B cell (primary cell): ENCODE data around the gene LBR. TPM values are rescaled to one million over a fixed set of nuclear protein-coding genes. Genes with fewer than 3 reads are reported as not detected.

Experiments
- ATAC-seq: fragments of 200-7000 bp; cut with Tn5 transposase; one replicate; pipeline ENCODE4 v1.10.0; 2021; ENCODE audit warnings: low read depth, mild to moderate bottlenecking, moderate number of reproducible peaks, moderate library complexity
- CTCF ChIA-PET: fragments of 350-600 bp; sonication (Branson Sonifier 250); formaldehyde crosslinking; loops from one replicate; lab custom pipeline; 2021; ENCODE audit warnings: antibody characterized with exemption, inconsistent platforms; lab: Charles Lee
- POLR2A ChIA-PET: fragments of 350-600 bp; sonication (Branson Sonifier 250); formaldehyde crosslinking; loops from one replicate; lab custom pipeline; 2021; ENCODE audit warnings: antibody characterized with exemption; lab: Charles Lee
- DNase-seq: peaks from one replicate; pipeline ENCODE4 v3.0.0; 2013
- H2AFZ ChIP-seq: 2 replicates; pipeline ENCODE4 v1.6.1; 2012; ENCODE audit warnings: mild to moderate bottlenecking, low read depth, low read length; ENCODE audit not compliant: insufficient read depth, poor library complexity, severe bottlenecking
- H3K27ac ChIP-seq, 2 donors: 1 replicate in 1 of 2; 2 replicates in 1 of 2; pipeline ENCODE4 v1.5.1; 2012 to 2013; ENCODE audit warnings: low read length in 2 of 2, mild to moderate bottlenecking in 2 of 2, moderate library complexity in 1 of 2
- H3K27me3 ChIP-seq, 4 experiments: fragments of 200-600 bp in 1 of 4; sonication (generic) in 1 of 4; replicated peaks in 1 of 4; 1 replicate in 2 of 4; 2 replicates in 2 of 4; pipeline versions ENCODE4 v1.6.1 to v1.7.0; 2013 to 2016; ENCODE audit warnings: low read length in 3 of 4, mild to moderate bottlenecking in 2 of 4, mixed read lengths in 1 of 4, moderate library complexity in 1 of 4; ENCODE audit not compliant: insufficient read depth in 4 of 4, control insufficient read depth in 3 of 4; ENCODE audit errors: control extremely low read depth in 1 of 4
- H3K36me3 ChIP-seq, 2 experiments: replicated peaks in 1 of 2; 1 replicate in 1 of 2; 2 replicates in 1 of 2; pipeline versions ENCODE4 v1.6.1 to v1.7.1; 2013; ENCODE audit warnings: low read length in 1 of 2; ENCODE audit not compliant: insufficient read depth in 2 of 2, control insufficient read depth in 1 of 2; ENCODE audit errors: control extremely low read depth in 1 of 2, extremely low read depth in 1 of 2
- H3K4me1 ChIP-seq, 2 donors: fragments of 200-600 bp in 1 of 2; sonication (generic) in 1 of 2; 1 replicate in 1 of 2; 2 replicates in 1 of 2; pipeline versions ENCODE4 v1.5.1 to v1.6.1; 2013 to 2017; ENCODE audit warnings: low read length in 2 of 2; ENCODE audit not compliant: control insufficient read depth in 2 of 2, insufficient read depth in 2 of 2
- H3K4me2 ChIP-seq: replicated peaks from 2 replicates; pipeline ENCODE3; 2012; ENCODE audit warnings: mild to moderate bottlenecking, low read depth, low read length; ENCODE audit not compliant: poor library complexity, severe bottlenecking
- H3K4me3 ChIP-seq, 5 experiments: fragments of 200-600 bp in 1 of 5; sonication (generic) in 1 of 5; 1 replicate in 3 of 5; 2 replicates in 2 of 5; pipeline versions ENCODE4 v1.5.1 to v1.7.0; 2011 to 2016; ENCODE audit warnings: low read length in 4 of 5, mild to moderate bottlenecking in 4 of 5, low read depth in 2 of 5, control low read depth in 1 of 5, moderate library complexity in 1 of 5; ENCODE audit not compliant: insufficient read depth in 1 of 5; ENCODE audit errors: control extremely low read depth in 1 of 5, extremely low read depth in 1 of 5
- H3K79me2 ChIP-seq: fragments of 200-600 bp; sonication (generic); one replicate; pipeline ENCODE4 v1.6.0; 2016; ENCODE audit warnings: low read length; ENCODE audit not compliant: control insufficient read depth, insufficient read depth
- H3K9ac ChIP-seq: fragments of 200-600 bp; sonication (generic); 2 replicates; pipeline ENCODE4 v1.6.1; 2017; ENCODE audit warnings: mild to moderate bottlenecking, low read length, moderate library complexity
- H3K9me3 ChIP-seq, 3 donors: one replicate each; pipeline versions ENCODE4 v1.6.1 to v1.7.1; 2013; ENCODE audit warnings: low read length in 2 of 3; ENCODE audit not compliant: control insufficient read depth in 2 of 3, insufficient read depth in 1 of 3; ENCODE audit errors: control extremely low read depth in 1 of 3
- H4K20me1 ChIP-seq: 2 replicates; pipeline ENCODE4 v1.6.0; 2012; ENCODE audit warnings: mild to moderate bottlenecking, low read length; ENCODE audit not compliant: insufficient read depth, control insufficient read depth, poor library complexity, severe bottlenecking
- H3K27ac Mint-ChIP-seq: one replicate; pipeline ENCODE4 v1.8.0; 2021; ENCODE audit warnings: mixed read lengths
- H3K27me3 Mint-ChIP-seq: one replicate; pipeline ENCODE4 v1.8.0; 2021; ENCODE audit warnings: mixed read lengths
- H3K4me1 Mint-ChIP-seq: one replicate; pipeline ENCODE4 v1.8.0; 2021; ENCODE audit warnings: mixed read lengths
- H3K4me3 Mint-ChIP-seq: one replicate; pipeline ENCODE4 v1.8.0; 2021; ENCODE audit warnings: mixed read lengths
- H3K9me3 Mint-ChIP-seq: one replicate; pipeline ENCODE4 v1.8.0; 2022; ENCODE audit warnings: mixed read lengths; ENCODE audit not compliant: insufficient read depth
- CTCF ChIP-seq: fragments of 200-600 bp; IDR thresholded peaks from one replicate; pipeline ENCODE4 v1.8.0; 2022; ENCODE audit warnings: antibody characterized with exemption, mild to moderate bottlenecking
- EZH2 ChIP-seq: IDR thresholded peaks from 2 replicates; pipeline ENCODE4 v1.6.1; 2012; ENCODE audit warnings: borderline replicate concordance, low read depth, mild to moderate bottlenecking, moderate library complexity, low read length; ENCODE audit not compliant: insufficient read depth, poor library complexity, severe bottlenecking
- WGBS: methylation state at CpG from one replicate; pipeline ENCODE4 v1.1.5; 2013; ENCODE audit warnings: missing lambda C conversion rate; ENCODE audit not compliant: insufficient coverage; 5-methylcytosine and 5-hydroxymethylcytosine counted together
- intact Hi-C: fragments of 100-400 bp; cut with micrococcal nuclease; formaldehyde crosslinking; loops from one replicate; pipeline ENCODE4 v1.10.0; 2022
- polyA plus RNA-seq: library from polyadenylated mRNA; depleted of rRNA; stranded (reverse); fragments of >200 nt; gene quantifications from 2 replicates; pipeline ENCODE4 v1.2.3, GENCODE V29; 2012
- total RNA-seq, 2 donors: library from RNA; stranded (reverse); fragments of 120-200 nt in 1 of 2; gene quantifications; 1 replicate in 1 of 2; 2 replicates in 1 of 2; pipeline versions ENCODE4 v1.2.3 to v1.2.4, GENCODE V29; 2013 to 2022

LBR gene
- total and polyA plus RNA-seq, 2 donors (not counting 1 experiment from before 2014, with no cell fraction given) = 19.3 to 167 TPM

- Histone ChIP-seq H3K27ac (no peak overlapping the region), H3K4me3 (no peak overlapping the region), H3K79me2 (no peaks in the 10 kb centered on the region), H2AFZ (no peak overlapping the region), H3K36me3 (no peaks in the 10 kb centered on the region), H3K9me3 (peaks cover 0 to 5% (median 0%) of the 10 kb centered on the region in 3 donors), H3K4me1 (peaks cover 23 to 40% of the 10 kb centered on the region in 2 donors), H3K4me2 (no peak overlapping the region), H3K9ac (no peak overlapping the region), H3K27me3 (peaks cover 0 to 3% (median 0%) of the 10 kb centered on the region in 4 experiments), H4K20me1 (no peaks in the 10 kb centered on the region)
- POLR2A ChIA-PET = no interaction called here
- DNase-seq (no peak), ATAC-seq (no peak)
- TF ChIP-seq CTCF (no peak), EZH2 (no peak)
- intact Hi-C loops = no loop called here
- peaks cover 35% of the 10 kb centered on the region for H3K4me1 Mint-ChIP-seq
- no peaks in the 10 kb centered on the region for H3K9me3 Mint-ChIP-seq
- no peak overlapping the region for H3K4me3 Mint-ChIP-seq
- H3K27ac Mint-ChIP-seq = no peak overlapping the region
- 75% methylated on average over 7 of the region's 8 CpGs for whole genome bisulfite sequencing
- CTCF ChIA-PET = interaction anchor here (1.0 kb wide), 1 partner anchor 20 kb away, joined by 3 read pairs; no protein-coding TSS in a partner anchor
- no peaks in the 10 kb centered on the region for H3K27me3 Mint-ChIP-seq
Observed at GRCh38 chr1:225447650-225448089, 19.8 kb upstream of the LBR start.

DNA sequence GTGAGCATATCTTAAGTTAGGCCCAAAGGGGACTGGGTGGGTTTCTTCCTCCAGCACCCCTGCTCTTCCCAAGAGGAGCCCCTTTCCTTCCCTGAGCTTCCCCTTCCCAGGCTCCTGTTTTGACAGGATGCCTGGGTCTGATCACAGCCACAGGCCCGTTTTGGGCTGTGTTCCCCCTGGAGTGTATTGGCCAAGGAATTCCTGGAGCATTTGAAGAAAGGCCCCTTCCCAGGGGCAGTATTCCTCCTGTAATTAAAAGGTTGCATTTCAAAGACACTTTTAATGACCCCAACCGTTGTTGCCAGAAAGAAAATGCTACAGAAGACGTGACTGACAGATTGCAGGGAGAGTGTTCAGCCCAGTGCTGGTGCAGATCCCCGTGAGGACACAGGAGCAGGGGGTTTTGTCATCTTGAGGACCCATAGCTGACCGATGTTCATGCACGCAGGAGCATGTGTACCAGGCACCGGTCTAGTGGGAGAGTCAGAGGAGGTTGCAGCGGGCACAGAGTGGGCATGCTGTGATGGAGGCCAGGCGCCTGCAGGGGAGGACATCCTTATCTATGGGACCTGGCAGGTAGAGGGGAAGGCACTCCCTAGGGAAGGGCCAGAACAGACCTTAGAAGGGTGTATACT, 19.3 kb upstream of the LBR start:
- H3K4me2 ChIP-seq = no peak overlapping the region
- H3K4me1 Mint-ChIP-seq = peaks cover 39% of the 10 kb centered on the region
- ChIA-PET POLR2A (no interaction called here), CTCF (interaction anchor here (2.7 to 7.8 kb wide), 2 partner anchors 20 to 128 kb away, joined by 14 to 104 read pairs; partner anchors contain the start of gene LBR)
- no peak overlapping the region for H3K27ac Mint-ChIP-seq
- H3K9me3 Mint-ChIP-seq = no peaks in the 10 kb centered on the region
- TF ChIP-seq EZH2 = no peak
- no peak for TF ChIP-seq CTCF
- no peak overlapping the region for H3K9ac ChIP-seq
- no peak overlapping the region for H3K27ac ChIP-seq
- no peaks in the 10 kb centered on the region for H3K79me2 ChIP-seq
- 90% methylated on average over 8 of the region's 9 CpGs for WGBS
- H2AFZ ChIP-seq = no peak overlapping the region
- ATAC-seq = no peak
- no peaks in the 10 kb centered on the region for H4K20me1 ChIP-seq
- H3K27me3 Mint-ChIP-seq = no peaks in the 10 kb centered on the region
- H3K4me3 Mint-ChIP-seq = no peak overlapping the region
- no peaks in the 10 kb centered on the region for H3K36me3 ChIP-seq
- no peak overlapping the region for H3K4me3 ChIP-seq
- intact Hi-C loops = no loop called here
- H3K27me3 ChIP-seq = no peaks in the 10 kb centered on the region
- H3K4me1 ChIP-seq = peaks cover 29 to 44% of the 10 kb centered on the region in 2 donors
- DNase-seq = no peak
- peaks cover 0 to 5% (median 0%) of the 10 kb centered on the region in 3 donors for H3K9me3 ChIP-seq
